ENCODE data around the gene HDAC4. TPM values are rescaled to one million over a fixed set of nuclear protein-coding genes. Genes with fewer than 3 reads are reported as not detected.

HDAC4 gene
- total RNA-seq, 4 donors from 2014 or later = 21.6 to 72.7 (median 35.2) TPM

GRCh38 chr2:239062743-239063142 lies 338.1 kb downstream of the HDAC4 start:
- Histone ChIP-seq H3K27ac (no peak overlapping the region), H3K4me3 (no peak overlapping the region), H3K4me1 (no peaks in the 10 kb centered on the region), H3K36me3 (peaks cover 11 to 98% (median 20%) of the 10 kb centered on the region in 3 donors), H3K9me3 (peaks cover 0 to 2% (median 0%) of the 10 kb centered on the region in 3 donors), H3K27me3 (no peaks in the 10 kb centered on the region)
- intact Hi-C loops (cut with DNase I) = no loop called here
- 92 to 94% methylated on average over 9 to 11 of the region's 14 CpGs for WGBS, 2 donors
- no peak for DNase-seq
- TF ChIP-seq POLR2A (IDR thresholded peaks at IDR 0.05) (no peak), CTCF (IDR thresholded peaks at IDR 0.05) (no peak)

DNA sequence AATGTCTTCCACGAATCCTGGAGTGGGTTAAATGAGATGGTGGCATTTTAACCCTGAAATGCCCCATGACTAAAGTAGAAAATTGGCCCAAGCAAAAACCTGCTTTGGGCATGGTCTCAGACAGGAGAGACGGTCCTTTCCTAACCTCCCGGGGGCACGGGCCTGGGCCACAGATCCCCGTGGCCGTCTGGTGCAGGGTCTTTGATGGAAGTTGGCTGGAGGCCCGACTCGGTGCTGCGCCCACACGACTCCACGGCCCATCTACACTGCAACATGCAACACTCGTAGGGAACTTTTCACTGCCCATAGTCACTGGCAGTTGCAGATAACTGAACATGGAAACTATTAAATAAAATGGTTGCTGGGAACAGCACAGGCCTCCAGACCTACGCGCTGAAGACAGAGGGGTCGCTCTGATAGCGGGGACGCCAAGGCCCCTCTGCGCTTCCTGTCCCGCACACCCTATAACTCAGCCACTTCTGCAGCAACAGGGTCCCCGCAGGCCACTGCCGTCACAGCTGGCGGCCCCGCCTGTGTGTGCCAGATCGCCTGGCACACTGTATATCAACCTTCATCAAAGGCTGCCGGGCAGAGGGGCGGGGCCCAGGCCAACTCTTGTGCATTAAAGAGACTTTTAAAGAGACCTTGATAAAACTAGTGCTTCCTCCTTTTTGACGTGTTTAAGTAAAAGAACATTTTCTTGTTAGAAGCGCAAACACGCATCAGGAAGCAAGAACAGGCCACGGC lies 338.8 kb downstream of the HDAC4 start:
- no peak for TF ChIP-seq CTCF (IDR thresholded peaks at IDR 0.05)
- no peak for TF ChIP-seq POLR2A (IDR thresholded peaks at IDR 0.05)
- intact Hi-C loops (cut with DNase I) = no loop called here
- Histone ChIP-seq H3K36me3 (peaks cover 11 to 98% (median 17%) of the 10 kb centered on the region in 3 donors), H3K9me3 (peaks cover 0 to 4% (median 0%) of the 10 kb centered on the region in 3 donors), H3K27me3 (no peaks in the 10 kb centered on the region), H3K4me3 (no peak overlapping the region), H3K27ac (no peak overlapping the region), H3K4me1 (no peaks in the 10 kb centered on the region)
- 69 to 87% methylated on average over 16 to 19 of the region's 30 CpGs for WGBS, 2 donors
- no peak for DNase-seq

DNA sequence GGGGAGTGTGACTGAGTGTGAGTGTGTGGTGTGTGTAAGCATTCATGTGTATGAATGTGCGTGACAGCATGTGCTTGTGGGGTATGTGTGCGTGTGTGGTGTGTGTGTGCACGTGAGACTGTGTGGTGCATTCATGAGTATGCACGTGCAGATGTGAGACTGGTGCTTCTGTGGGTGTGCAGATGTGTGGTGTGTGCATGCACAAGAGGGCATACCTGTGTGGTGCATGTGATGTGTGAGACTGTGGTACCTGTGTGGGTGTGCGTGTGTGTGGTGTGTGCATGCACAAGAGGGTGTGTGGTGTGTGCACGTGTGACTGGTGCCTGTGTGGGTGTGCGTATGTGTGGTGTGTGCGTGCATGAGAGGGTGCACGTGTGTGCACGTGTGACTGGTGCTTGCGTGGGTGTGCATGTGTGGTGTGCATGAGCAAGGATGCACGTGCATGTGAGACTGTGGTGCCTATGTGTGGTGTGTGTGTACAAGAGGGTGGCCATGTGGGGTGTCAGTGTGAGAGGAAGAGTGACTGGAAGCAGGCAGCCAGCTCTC lies 339.6 kb downstream of the HDAC4 start:
- Histone ChIP-seq H3K9me3 (peaks cover 0 to 4% (median 0%) of the 10 kb centered on the region in 3 donors), H3K27me3 (no peaks in the 10 kb centered on the region), H3K36me3 (peaks cover 6 to 98% (median 8%) of the 10 kb centered on the region in 3 donors), H3K4me3 (no peak overlapping the region), H3K4me1 (no peaks in the 10 kb centered on the region), H3K27ac (no peak overlapping the region)
- intact Hi-C loops (cut with DNase I) = no loop called here
- whole genome bisulfite sequencing, 2 donors = 84% methylated on average over 12 of the region's 12 CpGs
- no peak for DNase-seq
- TF ChIP-seq POLR2A (IDR thresholded peaks at IDR 0.05) (no peak), CTCF (IDR thresholded peaks at IDR 0.05) (no peak)

GRCh38 chr2:239060676-239061075 lies 340.1 kb downstream of the HDAC4 start:
- no peaks in the 10 kb centered on the region for H3K4me1 ChIP-seq
- TF ChIP-seq CTCF (IDR thresholded peaks at IDR 0.05) = no peak
- H3K36me3 ChIP-seq = peaks cover 3 to 98% (median 6%) of the 10 kb centered on the region in 3 donors
- no peak overlapping the region for H3K27ac ChIP-seq
- no peaks in the 10 kb centered on the region for H3K27me3 ChIP-seq
- no peak for DNase-seq
- intact Hi-C loops (cut with DNase I) = no loop called here
- WGBS, 2 donors = 80 to 96% methylated on average over 4 to 5 of the region's 21 CpGs
- peaks cover 0 to 4% (median 0%) of the 10 kb centered on the region in 3 donors for H3K9me3 ChIP-seq
- H3K4me3 ChIP-seq = no peak overlapping the region

DNA sequence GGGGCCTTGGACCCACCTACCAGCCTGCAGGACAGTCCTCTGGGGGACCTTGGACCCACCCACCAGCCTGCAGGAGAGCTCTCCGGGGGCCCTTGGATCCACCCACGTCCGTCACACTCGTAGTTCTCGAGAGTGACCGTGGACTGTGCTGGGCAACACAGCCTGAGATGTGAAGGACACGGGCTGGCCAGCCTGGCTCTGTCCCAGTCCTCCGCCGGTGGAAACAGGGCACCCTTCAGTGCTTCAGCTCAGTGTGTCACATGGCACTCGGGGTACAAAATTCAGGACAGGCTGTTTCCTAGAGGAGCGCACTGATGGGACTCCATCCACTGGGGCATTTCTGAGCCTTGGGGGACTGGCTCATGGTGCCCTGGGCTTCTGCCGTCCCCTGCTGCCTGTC lies 341.0 kb downstream of the HDAC4 start:
- TF ChIP-seq POLR2A (IDR thresholded peaks at IDR 0.05) (no peak), CTCF (IDR thresholded peaks at IDR 0.05) (no peak)
- Histone ChIP-seq H3K36me3 (peaks cover under 1 to 98% (median 6%) of the 10 kb centered on the region in 3 donors), H3K9me3 (peaks cover 0 to 4% (median 0%) of the 10 kb centered on the region in 3 donors), H3K27me3 (no peaks in the 10 kb centered on the region), H3K27ac (no peak overlapping the region), H3K4me3 (no peak overlapping the region), H3K4me1 (no peaks in the 10 kb centered on the region)
- WGBS, 2 donors = 80 to 100% methylated on average over 2 to 3 of the region's 12 CpGs
- DNase-seq = no peak
- intact Hi-C loops (cut with DNase I) = no loop called here
